Measurements from ENCODE around the gene NEAT1. TPM values are rescaled to one million over a fixed set of nuclear protein-coding genes. Genes with fewer than 3 reads are reported as not detected.

NEAT1 gene
- total RNA-seq, 2 experiments from 2014 or later = 221 to 223 TPM

- Mint-ChIP-seq H3K4me3 (no peak overlapping the region), H3K4me1 (ENCODE audit: low read depth) (peaks cover 2% of the 10 kb centered on the region), H3K9me3 (no peaks in the 10 kb centered on the region), H3K27me3 (no peaks in the 10 kb centered on the region), H3K27ac (no peak overlapping the region), H3K36me3 (ENCODE audit: low read depth) (peaks cover 52% of the 10 kb centered on the region)
- ChIA-PET CTCF (interaction anchor here (1.3 kb wide), 1 partner anchor 16 kb away, joined by 3 read pairs; no protein-coding TSS in a partner anchor), POLR2A (interaction anchor here (0.8 kb wide), 1 partner anchor 99 kb away, joined by 3 read pairs; no protein-coding TSS in a partner anchor)
- intact Hi-C loops (cut with DNase I, micrococcal nuclease) = no loop called here
- no peaks in the 10 kb centered on the region for H3K4me1 ChIP-seq (ENCODE audit: insufficient read depth, low read length)
- peaks cover 65% of the 10 kb centered on the region for H3K36me3 ChIP-seq (ENCODE audit: insufficient read depth, low read length)
- DNase-seq (no peak), ATAC-seq (ENCODE audit: poor library complexity) (no peak)
- no peaks in the 10 kb centered on the region for H3K9me3 ChIP-seq (ENCODE audit: control insufficient read depth in 1 of 2, insufficient read depth in 1 of 2, low read length in 2 of 2)
- no peak for TF ChIP-seq CTCF (IDR thresholded peaks at IDR 0.05)
- no peaks in the 10 kb centered on the region for H3K27me3 ChIP-seq (ENCODE audit: control insufficient read depth in 1 of 2, insufficient read depth in 2 of 2, low read length in 2 of 2)
- no peak overlapping the region for H3K4me3 ChIP-seq (ENCODE audit: low read length)
- no peak overlapping the region for H3K27ac ChIP-seq (ENCODE audit: low read depth in 1 of 2, low read length in 2 of 2)
These were observed 24.2 kb upstream of the NEAT1 start for GRCh38 chr11:65398362-65398910.

- DNase-seq (no peak), ATAC-seq (ENCODE audit: poor library complexity) (no peak)
- H3K27ac ChIP-seq (ENCODE audit: low read depth in 1 of 2, low read length in 2 of 2) = no peak overlapping the region
- H3K36me3 ChIP-seq (ENCODE audit: insufficient read depth, low read length) = peaks cover 61% of the 10 kb centered on the region
- no peak for TF ChIP-seq CTCF (IDR thresholded peaks at IDR 0.05)
- peaks cover 5% of the 10 kb centered on the region for H3K4me1 Mint-ChIP-seq (ENCODE audit: low read depth)
- peaks cover 56% of the 10 kb centered on the region for H3K36me3 Mint-ChIP-seq (ENCODE audit: low read depth)
- no peak overlapping the region for H3K4me3 Mint-ChIP-seq
- intact Hi-C loops (cut with DNase I, micrococcal nuclease) = no loop called here
- H3K27me3 Mint-ChIP-seq = no peaks in the 10 kb centered on the region
- peaks cover 5% of the 10 kb centered on the region for H3K4me1 ChIP-seq (ENCODE audit: insufficient read depth, low read length)
- no peaks in the 10 kb centered on the region for H3K27me3 ChIP-seq (ENCODE audit: control insufficient read depth in 1 of 2, insufficient read depth in 2 of 2, low read length in 2 of 2)
- CTCF ChIA-PET = no interaction called here
- no peaks in the 10 kb centered on the region for H3K9me3 ChIP-seq (ENCODE audit: control insufficient read depth in 1 of 2, insufficient read depth in 1 of 2, low read length in 2 of 2)
- no peaks in the 10 kb centered on the region for H3K9me3 Mint-ChIP-seq
- POLR2A ChIA-PET = no interaction called here
- no peak overlapping the region for H3K27ac Mint-ChIP-seq
- H3K4me3 ChIP-seq (ENCODE audit: low read length) = no peak overlapping the region
These were observed 23.3 kb upstream of the NEAT1 start for GRCh38 chr11:65399249-65399648.

GRCh38 chr11:65399845-65400244 is 22.8 kb upstream of the NEAT1 start:
- Histone ChIP-seq H3K4me3 (ENCODE audit: low read length) (no peak overlapping the region), H3K36me3 (ENCODE audit: insufficient read depth, low read length) (peaks cover 60% of the 10 kb centered on the region), H3K4me1 (ENCODE audit: insufficient read depth, low read length) (peaks cover 9% of the 10 kb centered on the region), H3K27ac (ENCODE audit: low read depth in 1 of 2, low read length in 2 of 2) (no peak overlapping the region), H3K9me3 (ENCODE audit: control insufficient read depth in 1 of 2, insufficient read depth in 1 of 2, low read length in 2 of 2) (no peaks in the 10 kb centered on the region), H3K27me3 (ENCODE audit: control insufficient read depth in 1 of 2, insufficient read depth in 2 of 2, low read length in 2 of 2) (no peaks in the 10 kb centered on the region)
- TF ChIP-seq CTCF (IDR thresholded peaks at IDR 0.05) = no peak
- intact Hi-C loops (cut with DNase I, micrococcal nuclease) = no loop called here
- Mint-ChIP-seq H3K4me3 (no peak overlapping the region), H3K9me3 (no peaks in the 10 kb centered on the region), H3K27ac (no peak overlapping the region), H3K27me3 (no peaks in the 10 kb centered on the region), H3K4me1 (ENCODE audit: low read depth) (peaks cover 5% of the 10 kb centered on the region), H3K36me3 (ENCODE audit: low read depth) (peaks cover 56% of the 10 kb centered on the region)
- ATAC-seq (ENCODE audit: poor library complexity) (no peak), DNase-seq (no peak)
- ChIA-PET POLR2A (no interaction called here), CTCF (no interaction called here)
